Activated naive CD4-positive, alpha-beta T cell treated with Interleukin-2 at 50 U/mL for 16 hours (primary cell): ENCODE measurements around the gene ZMYND10.

Source experiments
- DNase-seq: peaks from one replicate; pipeline ENCODE4 v3.0.0-alpha.2; 2020

ZMYND10 gene

GRCh38 chr3:50370594-50370993 is 25.1 kb upstream of the ZMYND10 start:
- no peak for DNase-seq

GRCh38 chr3:50369012-50369670 is 23.6 kb upstream of the ZMYND10 start:
- no peak for DNase-seq

GRCh38 chr3:50365842-50366220 is 20.3 kb upstream of the ZMYND10 start:
- no peak for DNase-seq

GRCh38 chr3:50365080-50365841 is 19.7 kb upstream of the ZMYND10 start:
- DNase-seq: peak; percentile 95

DNA sequence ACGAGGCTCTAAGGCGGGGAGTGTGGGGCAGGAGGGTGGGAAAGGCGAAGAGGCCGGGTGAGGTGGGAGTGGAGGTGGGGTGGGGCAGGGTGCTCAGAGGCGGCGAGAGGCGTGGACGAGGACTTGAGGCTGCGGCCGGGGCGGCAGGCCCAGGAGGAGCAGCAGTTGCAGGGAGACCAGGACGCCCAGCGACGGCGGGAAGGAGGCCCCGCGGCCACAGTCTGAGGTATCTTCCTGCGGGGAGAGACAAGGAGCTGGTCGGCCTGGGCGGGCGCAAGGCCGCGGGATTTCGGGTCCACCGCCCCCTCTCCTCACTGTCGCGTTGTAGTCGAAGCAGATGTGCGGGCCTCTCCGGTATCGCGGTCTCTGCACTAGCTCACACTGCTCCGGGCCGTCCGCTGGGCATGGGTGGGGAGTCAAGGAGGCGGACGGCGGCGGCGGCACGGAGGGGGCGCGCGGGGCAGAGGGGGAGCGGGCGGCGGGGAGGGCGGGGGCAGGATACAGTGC is 19.1 kb upstream of the ZMYND10 start:
- DNase-seq: no peak

GRCh38 chr3:50359760-50360110 is 14.2 kb upstream of the ZMYND10 start:
- no peak for DNase-seq

DNA sequence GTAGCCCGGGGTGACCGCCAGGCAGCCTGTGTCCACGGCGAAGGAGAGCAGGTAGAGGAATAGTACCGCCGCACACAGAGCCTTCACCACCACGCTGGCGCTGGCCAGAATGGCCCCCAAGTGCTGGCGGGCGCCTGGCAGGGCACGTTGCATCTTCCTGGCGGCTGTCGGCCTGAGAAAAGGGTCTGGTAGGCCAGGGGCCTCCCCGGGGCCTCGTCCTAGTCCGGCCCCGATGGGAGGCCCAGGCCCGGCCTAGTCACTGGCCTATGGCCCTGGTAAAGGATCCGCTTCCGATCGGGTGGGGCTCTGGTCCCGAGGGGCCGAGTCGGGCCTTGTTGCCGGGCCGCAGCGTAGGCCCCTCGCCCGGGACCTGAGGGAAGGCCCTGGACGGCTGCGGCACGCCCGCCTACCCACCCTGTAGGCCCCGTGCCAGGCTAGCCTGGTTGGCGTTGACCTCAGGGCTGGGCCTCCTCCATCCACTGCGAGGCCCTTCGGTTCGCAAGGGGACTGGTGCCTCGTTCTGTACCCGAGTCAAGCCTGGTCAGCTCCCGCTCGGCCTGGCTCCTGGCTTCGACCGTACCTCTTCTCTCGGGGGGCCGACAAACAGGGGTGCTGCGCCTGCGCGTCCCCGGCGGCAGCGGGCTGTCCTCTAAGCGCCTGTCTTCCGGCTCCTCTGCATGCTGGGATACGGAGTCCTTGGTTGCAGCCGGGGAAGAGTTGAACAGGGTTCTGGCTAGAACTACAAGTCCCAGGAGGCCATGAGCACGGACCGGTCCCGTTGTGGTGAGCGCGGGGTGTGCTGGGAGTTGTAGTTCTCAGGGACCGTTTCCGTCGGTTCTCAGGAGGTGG is 13.6 kb upstream of the ZMYND10 start, which contains the start of gene TMEM115:
Gene TMEM115, minus strand, starts transcription at position 611 of the 849 bp plus-strand sequence. Its CDS starts 458 bp downstream, at position 153.
- DNase-seq: peak; percentile 95

DNA sequence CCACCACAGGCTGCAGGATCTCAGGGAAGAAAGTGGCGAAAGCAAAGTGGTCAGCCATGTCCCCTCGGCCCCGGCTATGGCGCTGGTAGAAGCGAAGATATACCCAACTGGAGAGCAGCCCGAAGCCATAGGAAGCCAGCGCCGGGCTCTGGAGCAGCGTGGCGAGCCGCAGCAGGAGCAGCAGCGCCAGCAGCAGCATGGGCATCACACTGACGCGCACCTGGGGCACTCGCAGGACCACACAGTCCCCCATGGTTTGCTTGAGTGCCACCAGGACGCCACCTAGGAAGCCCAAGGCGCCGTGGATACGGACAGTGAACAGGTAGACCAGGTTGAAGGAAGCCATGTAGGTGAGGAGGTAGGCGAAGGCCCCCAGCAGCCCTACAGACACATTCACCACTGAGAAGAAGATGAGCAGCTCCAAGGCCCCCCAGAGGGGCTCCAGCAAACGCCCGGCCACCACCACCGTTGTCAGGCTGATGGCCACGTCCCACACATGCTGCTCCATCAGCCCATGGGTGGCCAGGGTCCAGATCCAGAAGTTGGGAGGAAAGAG is 12.9 kb upstream of the ZMYND10 start:
- DNase-seq: no peak

DNA sequence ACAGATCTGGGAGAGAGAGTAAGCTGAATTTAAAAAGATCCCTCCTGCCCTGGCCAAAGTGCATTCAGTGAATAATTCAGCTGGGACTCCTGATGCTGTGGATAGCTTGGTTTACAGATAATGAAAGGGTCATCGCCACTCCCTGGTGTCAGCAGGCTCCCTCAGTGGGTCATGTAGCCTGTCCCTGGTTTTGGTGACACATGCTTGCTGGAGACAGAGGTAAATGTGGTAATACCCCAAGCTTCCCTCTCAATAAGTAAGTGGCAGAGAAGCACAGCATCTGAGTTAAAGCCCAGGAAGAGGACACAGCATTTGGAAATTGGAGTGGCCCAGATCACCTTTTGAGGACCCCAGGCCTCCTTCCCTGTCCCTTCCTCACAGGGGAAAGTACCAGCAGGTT is 11.9 kb upstream of the ZMYND10 start:
- DNase-seq: no peak

GRCh38 chr3:50356553-50356952 is 11.0 kb upstream of the ZMYND10 start:
- no peak for DNase-seq

DNA sequence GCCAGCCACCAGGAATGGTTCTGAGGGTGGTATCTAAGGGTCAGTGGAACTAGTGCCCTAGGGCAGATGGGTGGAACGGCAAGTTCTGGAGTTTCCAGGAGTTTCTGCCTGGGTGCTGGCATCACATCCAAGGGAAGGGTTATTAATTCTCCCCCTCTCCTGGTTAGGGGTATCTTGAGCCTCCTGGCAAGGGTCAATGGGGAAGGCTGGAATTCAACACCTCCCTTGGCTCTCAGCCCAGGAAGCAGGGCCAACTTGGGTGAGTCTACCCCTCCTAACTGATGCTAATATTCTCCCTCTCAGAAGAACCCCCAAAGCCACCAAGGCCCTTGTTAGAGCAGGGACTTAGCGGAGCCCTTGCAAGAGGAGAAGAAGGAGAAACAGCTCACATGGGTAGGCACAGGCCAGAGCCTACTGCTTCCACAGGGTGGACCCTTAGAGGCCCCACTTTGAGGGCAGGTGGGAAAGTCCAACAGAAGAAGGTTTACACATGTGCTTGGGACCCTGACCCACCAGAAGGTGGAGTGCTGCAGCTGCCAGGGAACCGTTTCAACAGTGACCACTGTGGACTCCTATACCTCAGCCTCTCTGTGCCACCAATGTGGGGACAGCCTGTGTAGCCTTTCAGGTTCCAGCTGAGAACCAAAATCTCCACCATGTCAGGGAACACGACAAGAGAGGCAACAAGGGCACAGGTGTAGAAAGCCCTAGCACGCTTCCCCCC is 10.5 kb upstream of the ZMYND10 start:
- no peak for DNase-seq

DNA sequence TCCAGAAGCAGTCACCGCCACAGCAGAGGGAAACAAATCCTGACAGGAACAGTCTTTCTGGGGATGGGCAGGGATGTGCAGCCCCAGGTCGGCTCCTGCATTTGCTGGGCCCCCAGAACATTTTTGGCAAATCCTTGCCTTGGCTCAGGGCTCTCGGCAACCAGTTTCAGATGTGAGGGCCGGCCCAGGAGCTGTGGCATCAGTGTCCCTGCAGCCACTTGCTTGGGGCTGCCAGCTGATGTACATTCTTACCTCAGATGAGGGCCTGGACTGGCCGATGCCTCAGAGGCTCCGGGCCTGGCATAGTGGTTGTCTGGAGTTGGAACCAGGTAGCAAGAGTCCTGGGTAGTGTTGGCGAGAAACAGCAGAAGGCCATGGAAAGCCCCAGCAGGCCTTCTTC is 9.3 kb upstream of the ZMYND10 start:
- no peak for DNase-seq

GRCh38 chr3:50354186-50354764 is 8.7 kb upstream of the ZMYND10 start:
- DNase-seq: no peak

DNA sequence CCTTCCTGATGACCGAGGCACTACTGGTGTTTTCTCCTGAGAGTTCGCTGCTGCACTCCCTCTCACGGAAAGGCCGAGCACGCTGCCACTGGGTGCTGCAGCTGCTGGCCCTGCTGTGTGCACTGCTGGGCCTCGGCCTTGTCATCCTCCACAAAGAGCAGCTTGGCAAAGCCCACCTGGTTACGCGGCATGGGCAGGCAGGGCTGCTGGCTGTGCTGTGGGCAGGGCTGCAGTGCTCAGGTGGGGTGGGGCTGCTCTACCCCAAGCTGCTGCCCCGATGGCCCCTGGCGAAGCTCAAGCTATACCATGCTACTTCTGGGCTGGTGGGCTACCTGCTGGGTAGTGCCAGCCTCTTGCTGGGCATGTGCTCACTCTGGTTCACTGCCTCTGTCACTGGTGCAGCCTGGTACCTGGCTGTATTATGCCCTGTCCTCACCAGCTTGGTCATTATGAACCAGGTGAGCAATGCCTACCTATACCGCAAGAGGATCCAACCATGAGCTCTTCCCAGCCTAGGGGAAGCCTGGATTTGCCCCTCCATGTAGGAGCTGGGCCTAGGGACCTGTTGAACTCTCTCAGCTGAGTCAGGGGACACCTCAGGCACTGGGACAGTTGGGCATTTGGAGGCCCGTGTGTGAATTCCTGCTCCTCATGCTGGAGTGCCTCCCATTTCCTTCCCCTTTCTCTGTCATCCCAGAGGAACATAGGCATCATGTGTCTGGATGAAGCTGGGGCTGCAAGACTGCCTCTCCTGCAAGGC is 7.9 kb upstream of the ZMYND10 start:
- no peak for DNase-seq

GRCh38 chr3:50352781-50353180 is 7.2 kb upstream of the ZMYND10 start:
- no peak for DNase-seq

DNA sequence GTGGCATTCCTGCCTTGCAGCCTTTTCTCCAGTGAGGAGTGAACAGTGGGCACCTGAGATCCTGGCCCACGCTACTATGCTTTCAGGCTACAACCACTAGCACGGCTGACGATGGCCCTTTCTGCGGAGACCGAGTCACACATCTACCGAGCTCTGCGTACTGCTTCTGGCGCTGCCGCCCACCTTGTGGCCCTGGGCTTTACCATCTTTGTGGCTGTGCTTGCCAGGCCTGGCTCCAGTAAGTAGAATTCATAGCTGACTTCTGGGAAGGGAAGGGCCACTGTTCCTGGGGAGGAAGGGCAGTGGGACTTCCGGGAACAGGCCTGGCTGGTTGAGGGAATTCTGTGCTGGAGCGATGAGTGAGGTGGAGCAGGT is 5.8 kb upstream of the ZMYND10 start:
- no peak for DNase-seq

- peak; percentile 100 for DNase-seq
Observed at GRCh38 chr3:50350527-50351322, 5.2 kb upstream of the ZMYND10 start, which contains the start of the genes CYB561D2 and NPRL2. Gene CYB561D2 (plus strand): TSS chr3:50350862. CDS start chr3:50351434, 572 bp downstream. Gene NPRL2 (minus strand): TSS chr3:50350775. CDS start chr3:50350652, 123 bp downstream.

GRCh38 chr3:50350213-50350526 is 4.6 kb upstream of the ZMYND10 start:
- DNase-seq: no peak

- peak; percentile 78 for DNase-seq
Observed at GRCh38 chr3:50347187-50347813, 1.8 kb upstream of the ZMYND10 start.

DNA sequence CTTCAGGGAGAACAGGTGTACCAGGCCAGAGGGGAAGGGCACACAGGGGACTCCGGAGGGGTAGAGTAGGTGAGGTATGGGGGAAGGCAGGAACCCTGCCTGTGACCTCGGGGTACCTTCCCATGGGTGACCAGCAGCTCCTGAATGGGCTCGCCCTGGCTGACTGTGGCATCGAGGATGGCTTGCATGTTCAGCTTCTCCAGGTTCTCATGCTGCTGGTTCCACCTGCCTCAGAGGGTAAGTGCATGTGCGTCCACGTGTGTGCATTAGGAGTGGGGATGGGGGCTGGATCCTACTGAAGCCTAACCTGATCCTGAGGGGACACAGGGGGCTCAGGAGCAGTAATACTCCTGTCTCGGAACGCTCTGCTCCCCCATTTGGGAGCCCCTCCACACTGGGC is 524 bp downstream of the ZMYND10 start:
- DNase-seq: no peak
